GM19395 (cell line): ENCODE measurements around the gene GNE.
A peak's percentile ranks its signal among the peaks of the same experiment; 100 is the strongest.
"Not testable (repeated sequence)": the region's sequence is repeated elsewhere in the genome, so short reads cannot be mapped to it uniquely, and the experiment has no call there.

Experiments used
- ATAC-seq: cut with Tn5 transposase; IDR thresholded peaks from one replicate; pipeline ENCODE4 v1.9.1; 2021; ENCODE audit warnings: mild to moderate bottlenecking, moderate library complexity; ENCODE audit not compliant: unreplicated experiment

Gene GNE, protein sequence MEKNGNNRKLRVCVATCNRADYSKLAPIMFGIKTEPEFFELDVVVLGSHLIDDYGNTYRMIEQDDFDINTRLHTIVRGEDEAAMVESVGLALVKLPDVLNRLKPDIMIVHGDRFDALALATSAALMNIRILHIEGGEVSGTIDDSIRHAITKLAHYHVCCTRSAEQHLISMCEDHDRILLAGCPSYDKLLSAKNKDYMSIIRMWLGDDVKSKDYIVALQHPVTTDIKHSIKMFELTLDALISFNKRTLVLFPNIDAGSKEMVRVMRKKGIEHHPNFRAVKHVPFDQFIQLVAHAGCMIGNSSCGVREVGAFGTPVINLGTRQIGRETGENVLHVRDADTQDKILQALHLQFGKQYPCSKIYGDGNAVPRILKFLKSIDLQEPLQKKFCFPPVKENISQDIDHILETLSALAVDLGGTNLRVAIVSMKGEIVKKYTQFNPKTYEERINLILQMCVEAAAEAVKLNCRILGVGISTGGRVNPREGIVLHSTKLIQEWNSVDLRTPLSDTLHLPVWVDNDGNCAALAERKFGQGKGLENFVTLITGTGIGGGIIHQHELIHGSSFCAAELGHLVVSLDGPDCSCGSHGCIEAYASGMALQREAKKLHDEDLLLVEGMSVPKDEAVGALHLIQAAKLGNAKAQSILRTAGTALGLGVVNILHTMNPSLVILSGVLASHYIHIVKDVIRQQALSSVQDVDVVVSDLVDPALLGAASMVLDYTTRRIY

DNA sequence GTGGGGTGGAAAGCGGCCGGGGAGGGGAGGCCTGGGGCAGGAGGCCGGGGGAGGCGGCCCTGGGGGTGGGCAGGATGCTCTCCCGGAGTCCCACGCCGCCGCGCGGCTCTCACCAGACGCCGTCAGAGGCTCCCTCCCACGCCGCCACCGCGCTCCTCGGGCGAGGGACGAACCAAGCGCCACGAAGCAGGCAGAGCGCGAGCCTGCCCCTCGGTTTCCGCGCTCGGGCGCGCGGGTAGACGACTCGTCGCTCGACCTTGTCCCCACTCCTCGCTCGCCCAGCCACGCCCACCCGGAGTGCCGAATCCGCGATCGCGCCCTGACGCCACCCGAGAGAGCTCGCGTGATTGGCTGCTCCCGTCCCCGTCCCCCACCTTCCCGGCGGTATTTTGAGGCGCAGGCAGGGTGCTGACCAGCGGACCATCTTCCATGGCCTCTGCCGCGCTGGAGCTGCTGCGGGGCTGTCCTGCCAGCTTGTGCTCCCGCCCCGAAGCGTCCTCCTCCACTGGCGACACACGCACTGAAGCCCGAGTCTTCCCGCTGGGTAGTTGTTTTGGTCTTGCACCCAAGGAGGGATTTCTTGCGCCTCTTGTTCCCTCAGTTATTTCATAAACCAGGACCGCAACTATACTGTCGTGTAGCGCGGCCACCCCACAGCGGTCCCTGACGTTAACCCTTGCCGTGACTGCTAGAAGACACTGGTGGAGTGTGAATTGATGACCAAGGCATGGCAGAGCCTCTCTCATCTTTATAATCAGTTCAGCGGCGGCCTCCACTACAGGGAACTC is at the start of gene GNE:
GNE (minus strand) TSS at position 241 of the 788 bp plus-strand sequence. CDS start 9,093 bp downstream, outside the sequence.
- ATAC-seq, result peak; percentile 88

DNA sequence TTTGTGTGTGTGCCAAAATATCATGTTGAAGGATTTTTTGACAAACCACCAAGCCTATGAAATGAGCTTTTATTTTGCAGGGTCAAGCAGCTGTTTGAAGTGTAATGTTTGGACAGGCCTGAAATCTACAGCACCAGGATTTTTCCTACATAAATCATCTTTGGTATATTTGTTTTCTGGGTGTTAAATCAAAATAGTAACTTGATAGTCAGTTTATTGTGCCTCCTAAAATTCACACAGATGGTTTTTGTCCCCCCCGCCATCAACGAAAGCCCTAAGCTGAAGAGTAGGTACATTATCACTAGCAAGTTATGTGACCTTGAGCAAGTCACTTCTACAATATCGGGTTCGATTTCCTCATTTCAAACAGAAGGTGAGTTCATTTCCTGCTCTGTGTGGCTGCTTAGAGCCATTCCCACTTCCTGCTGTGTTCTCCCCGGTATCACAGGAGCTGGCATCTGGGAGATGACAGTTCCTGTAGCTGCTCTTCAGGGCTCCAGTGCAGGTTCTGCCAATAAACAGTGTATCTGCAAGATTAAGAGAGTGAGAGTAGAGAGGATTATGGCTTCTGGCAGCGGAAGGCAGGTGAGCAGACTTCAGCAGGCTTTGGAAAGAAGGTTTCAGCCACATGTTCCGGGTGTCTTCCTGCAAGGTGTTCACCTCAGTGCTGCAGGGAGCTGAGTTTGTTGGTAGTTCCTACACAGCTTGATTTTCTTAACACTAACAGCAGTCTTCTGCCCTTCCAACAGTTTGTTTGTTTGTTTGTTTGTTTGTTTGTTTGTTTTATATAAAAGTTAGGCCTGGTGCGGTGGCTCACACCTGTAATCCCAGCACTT is 48.4 kb upstream of the GNE start:
- ATAC-seq, result no peak

DNA sequence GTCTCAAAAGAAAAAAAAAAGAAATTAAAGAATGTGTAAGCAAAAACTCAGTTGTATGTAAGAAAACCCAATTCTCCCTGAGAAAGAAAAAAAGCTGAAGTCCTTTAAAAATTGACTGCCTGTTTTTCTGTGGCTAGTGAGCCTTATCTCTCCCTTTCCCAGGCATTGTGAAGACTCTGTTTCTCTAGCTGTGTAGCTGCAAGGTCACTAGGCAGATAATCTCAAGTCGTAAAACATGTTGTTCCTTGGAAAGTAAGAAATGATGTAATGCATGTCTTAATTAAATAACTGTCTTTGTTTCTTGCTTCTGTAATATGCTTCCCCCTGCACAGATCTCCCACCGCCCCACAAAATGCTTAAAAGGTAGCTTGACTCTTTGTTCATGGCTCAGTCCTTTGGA is 46.1 kb upstream of the GNE start:
- not testable (repeated sequence) for ATAC-seq

DNA sequence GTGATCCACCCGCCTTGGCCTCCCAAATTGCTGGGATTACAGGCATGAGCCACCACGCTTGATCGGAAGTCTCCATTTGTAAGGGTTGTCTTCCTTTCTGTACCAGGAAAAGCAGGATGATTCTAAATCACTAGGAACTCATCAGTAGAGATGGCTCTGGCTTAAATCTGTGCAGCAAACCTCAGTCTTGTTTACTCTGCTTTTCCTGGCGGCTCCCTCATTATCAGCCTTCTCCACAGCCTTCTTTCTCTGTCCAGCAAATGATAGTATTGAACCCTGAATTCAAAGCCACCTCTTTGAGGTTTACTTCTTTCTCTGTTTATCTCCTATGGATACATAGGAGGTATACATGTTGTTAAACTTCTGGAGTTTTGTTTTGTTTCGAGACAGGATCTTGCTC is 43.0 kb upstream of the GNE start:
- no peak for ATAC-seq

DNA sequence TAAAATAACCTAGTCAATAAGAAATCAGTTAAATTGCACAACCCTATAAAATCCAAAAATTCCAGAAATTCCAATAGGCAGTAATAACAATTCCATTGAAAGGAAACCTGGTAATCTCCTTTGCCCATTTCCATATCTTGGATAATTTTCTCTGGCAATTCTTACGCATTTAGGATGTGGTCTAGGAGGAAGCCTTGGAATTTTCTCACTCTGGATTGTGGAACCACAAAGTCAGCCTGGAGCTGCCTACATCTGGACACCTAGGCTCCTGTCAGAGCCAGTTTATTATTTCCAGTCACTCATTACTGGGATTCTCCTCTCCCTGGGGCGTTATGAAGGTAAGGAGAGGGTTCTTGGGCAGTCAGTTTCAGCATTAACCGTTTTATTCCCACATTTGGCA is 40.3 kb upstream of the GNE start:
- ATAC-seq, result no peak

DNA sequence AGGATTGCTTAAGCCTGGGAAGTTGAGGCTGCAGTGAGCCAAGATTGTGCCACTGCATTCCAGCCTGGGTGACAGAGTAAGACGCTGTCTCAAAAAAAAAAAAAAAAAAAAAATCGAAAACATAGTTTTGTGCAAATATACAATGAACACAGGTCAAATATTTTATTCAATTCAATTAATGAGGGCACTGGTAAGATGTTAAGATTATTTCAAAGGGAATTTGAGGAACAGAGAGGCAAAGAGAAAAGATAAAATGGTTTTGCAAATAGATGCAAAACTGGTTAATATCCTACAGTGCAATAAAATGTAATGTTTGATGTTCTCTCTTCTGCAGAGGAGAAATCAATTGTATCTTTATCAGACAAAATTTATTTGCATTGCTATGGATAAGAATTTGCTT is 39.5 kb upstream of the GNE start:
- ATAC-seq, result no peak

DNA sequence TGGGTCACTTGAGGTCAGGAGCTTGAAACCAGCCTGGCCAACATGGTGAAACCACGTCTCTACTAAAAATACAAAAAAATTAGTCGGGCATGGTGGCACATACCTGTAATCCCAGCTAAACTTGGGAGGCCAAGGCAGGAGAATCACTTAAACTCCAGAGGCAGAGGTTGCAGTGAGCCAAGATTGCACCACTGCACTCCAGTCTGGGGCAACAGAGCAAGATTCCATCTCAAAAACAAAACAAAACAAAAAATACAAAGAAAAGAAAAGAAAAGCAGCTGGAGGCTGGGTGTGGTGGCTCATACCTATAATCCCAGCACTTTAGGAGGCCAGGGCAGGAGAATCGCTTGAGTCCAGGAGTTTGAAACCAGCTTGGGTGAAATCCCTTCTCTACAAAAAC is 36.7 kb upstream of the GNE start:
- not testable (repeated sequence) for ATAC-seq

DNA sequence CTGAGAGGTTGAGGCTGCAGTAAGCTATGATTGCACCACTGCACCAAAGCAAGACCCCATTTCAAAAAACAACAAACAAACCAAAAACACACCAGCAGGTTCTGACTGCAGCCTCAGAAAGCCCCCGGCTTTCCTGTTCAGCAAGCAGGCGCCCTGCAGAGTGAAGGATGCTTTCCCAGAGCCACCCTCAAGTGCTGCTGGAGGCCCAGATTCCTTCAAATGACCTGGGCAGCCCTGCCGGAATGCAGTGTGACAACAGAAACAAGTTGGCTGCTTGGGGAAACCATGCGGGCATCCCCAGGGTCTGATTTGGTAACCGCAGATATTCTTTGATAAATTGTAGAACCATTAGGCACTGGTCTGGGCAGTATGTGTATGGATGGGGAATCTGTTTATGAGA is 35.7 kb upstream of the GNE start:
- no peak for ATAC-seq

DNA sequence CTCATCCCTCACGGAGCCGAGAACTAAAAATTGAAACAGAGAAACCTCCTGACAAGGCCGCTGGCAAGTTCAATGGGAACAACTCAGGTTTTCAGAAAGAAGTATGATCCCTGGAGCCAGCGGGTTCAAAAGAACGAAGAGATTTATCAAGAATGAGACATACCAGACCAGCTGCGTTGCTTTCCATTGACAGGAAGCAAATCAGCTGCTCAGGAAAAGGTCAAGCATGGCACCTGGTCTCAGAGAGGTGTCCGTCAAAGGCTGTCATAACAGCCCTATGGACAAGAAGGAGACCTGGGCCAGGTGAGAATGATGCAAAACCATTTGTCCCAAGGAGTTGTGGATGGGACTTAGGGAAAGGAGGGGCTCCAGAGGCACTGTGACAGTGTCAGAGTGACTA is 34.9 kb upstream of the GNE start:
- no peak for ATAC-seq

DNA sequence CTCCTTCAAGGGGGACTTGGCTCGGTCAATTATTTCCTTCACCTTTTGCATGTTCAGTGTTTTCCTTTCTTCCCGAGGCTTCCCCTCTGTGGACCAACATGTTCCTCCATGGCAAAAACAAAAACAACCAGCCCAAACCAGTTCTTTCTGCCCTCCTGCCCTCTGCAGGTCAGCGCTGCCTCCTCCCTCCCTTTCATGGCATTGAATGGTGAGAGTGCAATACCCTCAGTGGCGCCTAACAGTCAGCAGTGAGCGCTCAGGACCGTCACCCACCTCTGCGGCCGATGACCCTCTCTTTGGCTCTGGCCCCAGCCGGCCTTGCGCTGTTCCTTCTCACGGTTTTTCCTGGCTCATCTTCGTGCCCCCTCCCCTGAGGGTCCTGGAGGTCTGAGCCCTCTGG is 34.4 kb upstream of the GNE start:
- ATAC-seq, result no peak

DNA sequence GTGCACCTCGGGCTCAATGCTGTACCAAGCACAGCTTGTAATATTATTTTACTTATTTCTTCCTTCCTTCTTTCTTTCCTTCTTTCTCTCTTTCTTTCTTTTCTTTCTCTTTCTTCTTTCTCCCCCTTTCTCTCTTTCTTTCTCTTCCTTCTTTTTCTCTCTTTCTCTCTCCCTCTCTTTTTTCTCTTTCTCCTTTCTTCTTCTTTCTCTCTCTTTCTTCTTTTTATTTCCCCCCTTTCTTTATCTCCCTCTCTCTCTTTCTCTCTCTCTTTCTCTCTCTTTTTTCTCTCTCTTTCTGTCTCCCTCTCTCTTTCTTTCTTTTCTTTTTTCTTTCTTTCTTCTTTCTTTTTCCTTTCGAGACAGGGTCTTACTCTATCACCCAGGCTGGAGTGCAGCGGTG is 32.7 kb upstream of the GNE start:
- no peak for ATAC-seq

DNA sequence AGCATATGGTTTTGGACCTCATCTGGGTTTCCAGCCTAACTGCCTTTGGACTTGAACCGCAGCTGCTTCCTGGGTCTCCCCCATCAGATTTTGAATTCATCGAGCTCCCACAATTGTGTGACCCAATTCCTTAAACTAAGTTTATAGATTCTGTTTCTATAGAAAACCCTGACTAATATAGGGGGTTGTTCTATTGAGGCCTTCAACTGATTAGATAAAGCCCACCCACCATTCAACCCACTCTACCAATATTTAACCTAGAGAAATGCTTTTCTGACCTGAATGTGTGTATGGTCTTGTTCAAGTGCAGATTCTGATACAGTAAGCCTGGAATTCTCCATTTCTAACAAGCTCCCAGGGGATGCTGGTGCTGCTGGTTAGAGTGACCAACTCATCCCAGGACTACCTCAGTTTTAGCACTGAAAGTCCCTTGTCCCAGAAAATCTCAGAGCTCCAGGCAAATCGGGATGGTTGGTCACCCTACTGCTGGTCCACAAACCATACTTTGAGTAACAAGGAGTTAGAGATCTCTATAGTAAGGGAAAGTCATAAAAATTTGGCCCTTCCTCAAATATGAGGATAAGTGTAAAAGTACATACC is 31.7 kb upstream of the GNE start:
- ATAC-seq, result no peak

DNA sequence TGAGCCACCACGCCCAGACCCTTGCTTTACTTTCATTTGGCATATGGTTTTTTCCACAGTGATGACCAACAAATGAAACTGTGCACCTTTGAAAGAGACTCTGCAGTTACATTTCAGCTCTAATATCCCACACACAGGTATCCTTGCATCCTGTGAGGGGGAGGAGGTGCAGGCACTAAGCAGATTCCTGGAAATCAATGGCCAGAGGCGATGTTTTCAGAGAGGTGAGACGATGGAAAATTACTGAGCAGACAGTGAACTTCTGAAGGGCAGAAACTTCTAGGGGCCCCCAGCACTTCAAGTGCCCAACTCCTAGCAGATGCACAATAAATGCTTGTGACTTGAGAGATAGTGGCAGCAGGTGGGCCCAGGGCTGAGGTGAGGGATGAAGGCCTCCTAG is 29.8 kb upstream of the GNE start:
- no peak for ATAC-seq

DNA sequence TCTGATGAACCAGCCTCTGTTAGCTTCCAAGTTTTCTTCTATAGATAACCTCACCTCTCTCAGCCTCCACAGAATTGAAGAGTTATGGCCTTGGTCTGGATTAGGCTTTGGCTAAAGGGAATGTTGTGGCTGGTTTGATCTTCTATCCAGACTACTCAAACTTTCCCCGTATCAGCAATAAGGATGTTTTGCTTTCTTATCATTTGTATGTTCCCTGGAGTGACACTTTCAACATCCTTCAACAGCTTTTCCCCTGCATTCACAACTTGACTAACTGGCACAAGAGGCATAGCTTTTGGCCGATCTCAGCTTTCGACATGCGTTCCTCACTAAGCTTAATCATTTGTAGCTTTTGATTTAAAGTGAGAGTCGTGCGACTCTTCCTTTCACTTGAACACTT is 28.1 kb upstream of the GNE start:
- no peak for ATAC-seq

DNA sequence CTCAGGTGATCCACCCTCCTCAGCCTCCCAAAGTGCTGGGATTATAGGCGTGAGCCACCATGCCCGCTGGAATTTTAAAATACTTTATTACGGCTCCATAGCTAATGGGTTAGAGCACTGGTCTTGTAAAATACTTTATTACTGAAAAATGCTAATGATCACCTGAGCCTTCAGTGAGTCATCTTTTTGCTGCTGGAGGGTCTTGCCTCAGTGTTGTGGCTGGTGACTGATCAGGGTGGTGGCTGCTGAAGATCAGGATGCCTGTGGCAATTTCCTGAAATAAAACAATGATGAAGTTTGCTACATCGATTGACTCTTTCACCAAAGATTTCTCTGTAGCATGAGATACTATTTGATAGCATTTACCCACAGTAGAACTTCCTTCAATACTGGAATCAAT is 26.0 kb upstream of the GNE start:
- ATAC-seq, result no peak

DNA sequence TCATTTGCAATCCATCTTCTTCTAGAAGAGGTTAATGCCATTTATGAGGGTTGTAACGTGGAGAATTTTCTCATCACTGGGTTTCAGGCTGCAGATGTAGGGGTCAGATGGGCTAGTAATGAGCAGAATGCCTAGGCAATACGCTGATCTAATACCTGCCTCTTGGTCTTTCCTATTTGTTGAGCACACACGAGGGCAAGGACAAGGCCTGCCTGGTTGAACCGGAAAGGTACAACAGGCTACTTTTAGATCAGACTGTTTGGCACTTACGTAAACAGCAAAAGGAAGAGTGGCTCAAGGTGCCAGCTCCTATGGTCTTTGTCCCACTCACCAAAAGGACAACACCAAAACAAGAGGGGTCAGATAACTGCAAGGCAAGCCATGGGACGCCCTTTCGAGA is 24.0 kb upstream of the GNE start:
- no peak for ATAC-seq

DNA sequence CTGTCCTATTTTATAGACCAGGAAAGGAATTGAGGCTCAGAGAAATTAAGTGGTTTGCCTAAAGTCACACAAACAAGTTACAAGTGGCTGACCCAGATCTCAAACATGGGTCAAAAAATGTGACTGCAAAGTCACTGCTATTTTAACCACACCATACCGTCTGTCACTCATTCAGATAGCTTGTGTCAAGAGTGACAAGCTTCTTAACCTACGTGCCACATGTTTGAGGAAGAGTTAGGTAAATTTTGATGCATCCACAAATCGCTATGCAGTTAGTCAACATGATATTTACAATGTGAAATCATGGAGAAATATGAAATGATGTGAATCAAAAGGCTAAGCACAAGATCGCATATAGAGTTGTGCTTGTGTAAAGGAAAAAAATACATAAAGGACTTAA is 22.7 kb upstream of the GNE start:
- no peak for ATAC-seq

DNA sequence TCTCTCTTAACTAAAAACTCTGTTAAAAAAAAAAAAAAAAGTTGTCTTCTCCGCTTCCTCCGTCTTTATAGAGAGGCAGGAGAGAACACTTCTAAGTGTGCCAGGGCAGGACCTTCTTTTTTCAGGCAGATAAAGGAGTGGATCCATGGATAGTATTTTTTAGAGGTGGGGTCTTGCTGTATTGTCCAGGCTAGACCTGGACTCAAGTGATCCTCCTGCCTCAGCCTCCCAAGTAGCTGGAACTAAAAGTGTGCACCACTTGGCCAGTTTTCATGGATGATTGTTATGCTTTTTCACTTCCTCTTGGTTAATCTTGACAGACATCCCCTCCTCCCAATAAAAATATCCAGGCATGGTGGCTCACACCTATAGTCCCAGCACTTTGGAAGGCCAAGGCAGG is 20.0 kb upstream of the GNE start:
- ATAC-seq, result no peak

DNA sequence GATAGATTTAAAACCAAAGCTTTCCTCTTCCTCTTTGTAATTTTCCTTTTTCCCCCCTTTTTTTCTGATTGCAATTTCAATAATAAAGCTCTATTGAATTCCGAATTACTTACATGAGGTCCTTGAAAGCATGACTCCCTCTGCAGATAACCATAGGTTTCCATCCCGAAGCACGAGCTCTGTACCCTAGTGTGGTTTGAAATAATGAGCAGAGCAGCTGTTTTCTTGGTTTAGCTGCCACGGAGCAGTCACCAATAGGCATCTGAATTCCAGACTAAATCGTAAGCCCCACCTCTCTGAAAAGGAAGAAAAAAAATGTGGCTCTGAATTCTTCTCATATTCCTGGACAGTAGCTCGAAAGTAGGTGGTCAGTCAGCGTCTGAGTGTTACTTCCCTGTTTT is 18.5 kb upstream of the GNE start:
- no peak for ATAC-seq

DNA sequence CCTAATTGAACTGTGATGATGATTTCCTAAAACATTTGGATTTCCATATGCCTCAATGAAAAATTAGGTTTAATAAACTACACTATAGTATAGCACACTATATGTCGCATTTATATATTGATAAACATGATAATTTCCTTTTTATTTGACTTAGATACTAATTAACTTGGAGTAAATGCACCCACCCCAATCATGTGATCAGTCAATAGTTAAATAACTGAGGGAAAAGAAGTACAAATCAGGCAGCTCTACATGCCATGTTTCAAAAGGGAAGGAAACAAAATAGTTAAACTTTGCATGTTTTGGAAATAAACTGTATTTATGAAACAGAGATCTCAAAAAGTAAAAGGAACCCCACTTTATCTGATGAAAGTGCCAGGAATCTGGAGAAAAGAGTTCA is 18.0 kb upstream of the GNE start:
- no peak for ATAC-seq
